GM12878 (cell line): Measurements from ENCODE around the gene SMARCB1. TPM values are rescaled to one million over a fixed set of nuclear protein-coding genes. Genes with fewer than 3 reads are reported as not detected.

Source experiments
- ATAC-seq: fragments of 200-7000 bp; cut with Tn5 transposase; 3 replicates; pipeline ENCODE4 v1.9.1; 2020; ENCODE audit warnings: mild to moderate bottlenecking, moderate library complexity
- BruUV-seq: library from RNA; stranded (reverse); fragments of 400-500 nt; replicated peaks from 2 replicates; lab custom pipeline; 2021; lab: Mats Ljungman, UMichigan
- CTCF ChIA-PET: fragments of 300-600 bp; sonication (Branson Sonifier 250); formaldehyde crosslinking; extraction: SDS; loops from one replicate; lab custom pipeline; 2021; ENCODE audit warnings: inconsistent platforms; lab: Yijun Ruan, JAX
- POLR2A ChIA-PET: fragments of 350-600 bp; formaldehyde crosslinking; extraction: SDS; loops from one replicate; lab custom pipeline; 2021; ENCODE audit warnings: inconsistent platforms; lab: Charles Lee
- RAD21 ChIA-PET: fragments of 300-600 bp; sonication (Branson Sonifier 250); formaldehyde crosslinking; loops from one replicate; lab custom pipeline; 2023; ENCODE audit warnings: antibody characterized with exemption; ENCODE audit not compliant: unreplicated experiment; lab: Charles Lee
- SMC1A ChIA-PET: fragments of 300-600 bp; sonication (Branson Sonifier 250); formaldehyde crosslinking; loops from one replicate; lab custom pipeline; 2023; ENCODE audit not compliant: unreplicated experiment, uncharacterized antibody; lab: Charles Lee
- DNase-seq: peaks from one replicate; pipeline ENCODE4 v3.0.0-alpha.2; 2011; ENCODE audit warnings: low read depth, low spot score
- FAIRE-seq: peaks from 3 replicates; lab custom pipeline; 2011; peaks lifted over from hg19 to GRCh38; lab: Jason Lieb, UNC
- H2AFZ ChIP-seq: 2 replicates; pipeline ENCODE4 v1.6.0; 2011; ENCODE audit warnings: low read depth, low read length, control low read depth; ENCODE audit not compliant: control insufficient read depth
- H3K27ac ChIP-seq: 2 replicates; pipeline ENCODE4 v1.5.1; 2011; ENCODE audit warnings: control low read depth; ENCODE audit not compliant: control insufficient read depth, insufficient read depth
- H3K27me3 ChIP-seq, 2 experiments: replicated peaks in 1 of 2; 2 replicates each; pipeline versions ENCODE4 v1.6.0 to v1.6.1; 2011; ENCODE audit warnings: low read length in 1 of 2; ENCODE audit not compliant: control insufficient read depth in 2 of 2, insufficient read depth in 2 of 2
- H3K36me3 ChIP-seq, 2 experiments: 2 replicates each; pipeline ENCODE4 v1.5.1; 2011; ENCODE audit warnings: low read length in 1 of 2; ENCODE audit not compliant: control insufficient read depth in 2 of 2, insufficient read depth in 2 of 2
- H3K4me1 ChIP-seq: 2 replicates; pipeline ENCODE4 v1.6.1; 2011; ENCODE audit warnings: mild to moderate bottlenecking, low read length, moderate library complexity, mixed read lengths; ENCODE audit not compliant: control insufficient read depth, insufficient read depth
- H3K4me2 ChIP-seq: 2 replicates; pipeline ENCODE4 v1.6.0; 2011; ENCODE audit warnings: control low read depth; ENCODE audit not compliant: control insufficient read depth, insufficient read depth
- H3K4me3 ChIP-seq: fragments of 200-600 bp; sonication (generic); 2 replicates; pipeline ENCODE4 v1.5.1; 2016
- H3K79me2 ChIP-seq: 2 replicates; pipeline ENCODE4 v1.6.0; 2011; ENCODE audit warnings: low read length; ENCODE audit not compliant: control insufficient read depth, insufficient read depth
- H3K9ac ChIP-seq: 2 replicates; pipeline ENCODE4 v1.8.0; 2011; ENCODE audit warnings: low read length, control low read depth, mixed read lengths; ENCODE audit not compliant: control insufficient read depth, insufficient read depth
- H3K9me3 ChIP-seq: replicated peaks from 3 replicates; pipeline ENCODE4 v1.5.1; 2011; ENCODE audit warnings: mild to moderate bottlenecking, low read length; ENCODE audit not compliant: control insufficient read depth, insufficient read depth
- H4K20me1 ChIP-seq: 2 replicates; pipeline ENCODE4 v1.6.0; 2011; ENCODE audit not compliant: control insufficient read depth, insufficient read depth
- ASH2L ChIP-seq: fragments of 300-600, 200-600 bp; sonication (generic); IDR thresholded peaks from 2 replicates; pipeline ENCODE4 v1.6.1; 2017; ENCODE audit warnings: low read depth, mild to moderate bottlenecking, borderline replicate concordance
- E2F4 ChIP-seq: IDR thresholded peaks from 2 replicates; pipeline ENCODE4 v1.6.1; 2012; ENCODE audit warnings: low read depth, low read length, improper control_type of control experiment
- ELK1 ChIP-seq: IDR thresholded peaks from 2 replicates; pipeline ENCODE4 v1.6.1; 2012; ENCODE audit warnings: low read depth, low read length, improper control_type of control experiment
- NBN ChIP-seq: fragments of 450-650 bp; IDR thresholded peaks from 2 replicates; pipeline ENCODE4 v1.6.1; 2016
- POLR2AphosphoS2 ChIP-seq: IDR thresholded peaks from 2 replicates; pipeline ENCODE4 v1.6.1; 2011; ENCODE audit warnings: low read depth, mild to moderate bottlenecking, low read length, improper control_type of control experiment, moderate library complexity
- RELB ChIP-seq: fragments of 450-650 bp; IDR thresholded peaks from 2 replicates; pipeline ENCODE4 v1.6.1; 2017; ENCODE audit warnings: low read depth, mild to moderate bottlenecking, moderate library complexity
- RUNX3 ChIP-seq: IDR thresholded peaks from 2 replicates; pipeline ENCODE4 v1.6.1; 2012; ENCODE audit warnings: low read length, inconsistent platforms
- WGBS: methylation state at CpG from one replicate; pipeline ENCODE4 v1.1.6; 2016; ENCODE audit warnings: low lambda C conversion rate; ENCODE audit not compliant: insufficient replicate concordance, insufficient coverage; ENCODE audit errors: missing lambda C conversion rate; 5-methylcytosine and 5-hydroxymethylcytosine counted together
- in situ Hi-C: fragments of 300-500 bp; cut with MboI; formaldehyde crosslinking; loops from 9 replicates; pipeline ENCODE4 v1.14.3; 2018; ENCODE audit warnings: mixed read lengths
- intact Hi-C: fragments of 100-400 bp; cut with micrococcal nuclease; formaldehyde crosslinking; loops from one replicate; pipeline ENCODE4 v1.14.2; 2022; ENCODE audit not compliant: unreplicated experiment
- polyA plus RNA-seq, 11 experiments: library from polyadenylated mRNA; depleted of rRNA in 4 of 11; unstranded in 6 of 11; stranded (reverse) in 5 of 11; fragments of >200 nt; fragmentation: Nextera tagmentation in 4 of 11; fragmentation: Illumina TruSeq in 1 of 11; extraction: Ambion mirVana in 4 of 11; extraction: Trizol in 1 of 11; gene quantifications; 1 replicate in 1 of 11; 2 replicates in 10 of 11; pipeline versions ENCODE4 v1.2.1 to v1.2.3, GENCODE V29; 2011 to 2016; ENCODE audit warnings: inconsistent platforms in 2 of 11, missing spikeins in 2 of 11, low read depth in 1 of 11
- total RNA-seq, 4 experiments: library from RNA; depleted of rRNA in 3 of 4; stranded (reverse); fragments of >200 nt in 3 of 4; fragmentation: Illumina TruSeq in 1 of 4; extraction: Trizol in 1 of 4; gene quantifications; 2 replicates each; pipeline versions ENCODE4 v1.2.1 to v1.2.3, GENCODE V29; 2013 to 2021
- TF ChIP-seq, protein P1 (sequence below): IDR thresholded peaks from 2 replicates; pipeline ENCODE4 v1.6.1; 2011; ENCODE audit warnings: low read depth, mild to moderate bottlenecking, low read length, moderate library complexity, borderline replicate concordance; ENCODE audit errors: extremely low read depth

Gene SMARCB1
- total and polyA plus RNA-seq, 10 of the 15 experiments (the other 5 are each of a cell fraction or from before 2014, with no cell fraction given) = 9.1 to 215 (median 183) TPM

- BruUV-seq = no TSS peak
- ATAC-seq = no peak
- Histone ChIP-seq H3K4me3 (no peak overlapping the region), H3K27me3 (peaks cover 0 to 2% of the 10 kb centered on the region in 2 experiments; a peak in 1 of 4 replicates)
- SMC1A ChIA-PET = no interaction called here
- WGBS = 30% methylated on average over 5 of the region's 5 CpGs
- TF ChIP-seq ELK1 = no peak
- TF ChIP-seq E2F4 = no peak
- TF ChIP-seq, protein P1, sequence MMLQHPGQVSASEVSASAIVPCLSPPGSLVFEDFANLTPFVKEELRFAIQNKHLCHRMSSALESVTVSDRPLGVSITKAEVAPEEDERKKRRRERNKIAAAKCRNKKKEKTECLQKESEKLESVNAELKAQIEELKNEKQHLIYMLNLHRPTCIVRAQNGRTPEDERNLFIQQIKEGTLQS = no peak
- TF ChIP-seq POLR2AphosphoS2 = no peak
- TF ChIP-seq NBN = no peak
- no peak for TF ChIP-seq RELB
- no peak for TF ChIP-seq ASH2L
- no peak for TF ChIP-seq RUNX3
- TF ChIP-seq, all 136 proteins: peak for 0
- no peaks in the 10 kb centered on the region for H3K9me3 ChIP-seq
- FAIRE-seq (no peak), DNase-seq (no peak)
- no peak overlapping the region for H3K27ac ChIP-seq
- H3K4me1 ChIP-seq = no peaks in the 10 kb centered on the region
- in situ Hi-C loops = no loop called here
- RAD21 ChIA-PET = no interaction called here
- H3K79me2 ChIP-seq = no peaks in the 10 kb centered on the region
- no peak overlapping the region for H3K9ac ChIP-seq
- no peaks in the 10 kb centered on the region for H4K20me1 ChIP-seq
- no peak overlapping the region for H2AFZ ChIP-seq
- POLR2A ChIA-PET = no interaction called here
- H3K36me3 ChIP-seq = no peaks in the 10 kb centered on the region
- intact Hi-C loops = no loop called here
- CTCF ChIA-PET = interaction anchor here (1.7 kb wide), 1 partner anchor 10 kb away, joined by 3 read pairs; no protein-coding TSS in a partner anchor
- H3K4me2 ChIP-seq = no peak overlapping the region
Observed at GRCh38 chr22:23779731-23780130, 7.0 kb upstream of the SMARCB1 start.
